Omental fat pad (tissue), 4 donors: ENCODE measurements around the gene PRR7. TPM values are rescaled to one million over a fixed set of nuclear protein-coding genes. Genes with fewer than 3 reads are reported as not detected.

Experiments
- ATAC-seq: fragments of 150-250 bp; one replicate; pipeline ENCODE4 v1.9.1; 2016; ENCODE audit warnings: mild to moderate bottlenecking, moderate library complexity; ENCODE audit not compliant: low FRiP score
- DNase-seq: peaks from one replicate; pipeline ENCODE4 v3.0.0-alpha.2; 2019; ENCODE audit warnings: low spot score
- CTCF ChIP-seq, 3 donors: fragments of 450-650 bp; IDR thresholded peaks; one replicate each; pipeline ENCODE4 v1.5.1; 2016 to 2017; ENCODE audit warnings: antibody characterized with exemption in 3 of 3, mild to moderate bottlenecking in 3 of 3, moderate library complexity in 2 of 3
- total RNA-seq, 4 donors: library from RNA; depleted of rRNA; stranded (reverse); fragments of >200 nt; gene quantifications; one replicate each; pipeline ENCODE4 v1.1.0, GENCODE V29; 2016

PRR7 gene
- total RNA-seq: 1 to 10 TPM in 3 of 4 donors, not detected in 1; 1.6 to 2.8 (median 2.1) TPM

- no peak for TF ChIP-seq CTCF (IDR thresholded peaks at IDR 0.05)
- DNase-seq (no peak), ATAC-seq (peak; percentile 48)
Measured at GRCh38 chr5:177446200-177447065, at the start of gene PRR7. Gene PRR7, plus strand, starts transcription at chr5:177446814. Its CDS starts 8,254 bp downstream, at chr5:177455068.

GRCh38 chr5:177397875-177398390, 48.7 kb upstream of the PRR7 start:
- no peak for DNase-seq
- no peak for TF ChIP-seq CTCF (IDR thresholded peaks at IDR 0.05)
- no peak for ATAC-seq

GRCh38 chr5:177399997-177400868, 46.4 kb upstream of the PRR7 start, which contains the start of gene PFN3:
Gene PFN3, minus strand, starts transcription at chr5:177400661. Its CDS starts 85 bp downstream, at chr5:177400576.
- DNase-seq: no peak
- no peak for ATAC-seq
- no peak for TF ChIP-seq CTCF (IDR thresholded peaks at IDR 0.05)

GRCh38 chr5:177402271-177403043, 44.2 kb upstream of the PRR7 start:
- DNase-seq (no peak), ATAC-seq (peak; percentile 42)
- TF ChIP-seq CTCF (IDR thresholded peaks at IDR 0.05): no peak

GRCh38 chr5:177403102-177403791, 43.4 kb upstream of the PRR7 start:
- DNase-seq: no peak
- TF ChIP-seq CTCF (IDR thresholded peaks at IDR 0.05): no peak
- no peak for ATAC-seq
